ENCODE results near the gene AP1M2. TPM values are rescaled to one million over a fixed set of nuclear protein-coding genes. Genes with fewer than 3 reads are reported as not detected.

The AP1M2 gene
- total RNA-seq, 1 experiment from 2014 or later: 10.1 TPM

DNA sequence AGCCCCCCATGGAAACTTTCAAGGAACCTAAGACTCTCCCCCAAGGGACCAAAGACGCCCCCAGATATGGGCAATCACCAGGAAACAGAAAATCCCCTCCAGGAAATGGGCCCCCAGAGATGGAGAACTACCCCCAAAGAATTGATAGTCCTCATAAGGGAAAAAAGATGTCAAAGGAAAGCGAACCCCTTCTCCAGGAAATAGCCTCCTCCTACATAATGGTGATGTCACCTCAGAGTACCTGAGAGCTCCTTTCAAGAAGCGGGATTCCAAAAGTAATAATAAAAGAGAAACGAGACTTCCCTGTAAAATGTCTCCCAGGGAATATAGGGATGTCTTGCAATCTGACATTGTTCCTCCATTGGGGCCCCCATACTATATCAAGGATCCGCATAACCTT, 19.5 kb downstream of the AP1M2 start:
- CTCF ChIA-PET: no interaction called here
- H3K27ac ChIP-seq (ENCODE audit: low read length): peak overlapping the region; percentile 65
- no TSS peak for BruUV-seq (replicated peaks)

GRCh38 chr19:10566658-10567410, 20.3 kb downstream of the AP1M2 start:
- Histone ChIP-seq H3K4me3 (ENCODE audit: low read depth in 2 of 2, low read length in 2 of 2) (peak overlapping the region; percentile 68 to 69; a peak in 3 of 4 replicates), H3K9me3 (ENCODE audit: control insufficient read depth, insufficient read depth, low read depth, low read length) (no peaks in the 10 kb centered on the region), H3K27ac (ENCODE audit: low read length) (0 out of 2 replicates have a peak overlapping the region, but pooled peaks have one; percentile 51), H3K27me3 (ENCODE audit: control insufficient read depth, insufficient read depth, low read length) (no peaks in the 10 kb centered on the region), H3K36me3 (ENCODE audit: control insufficient read depth, insufficient read depth, low read length) (no peaks in the 10 kb centered on the region; the same call in 1 of the 2 replicates), H3K4me1 (ENCODE audit: control insufficient read depth, insufficient read depth, low read length) (peaks cover 23% of the 10 kb centered on the region)
- ChIA-PET POLR2A (interaction anchor here (0.5 kb wide), 1 partner anchor 1733 kb away, joined by 3 read pairs; no protein-coding TSS in a partner anchor), CTCF (interaction anchor here (0.5 to 0.6 kb wide), 2 partner anchors 28 to 79 kb away, joined by 3 read pairs; no protein-coding TSS in a partner anchor)
- in situ Hi-C loops (cut with HindIII; ENCODE audit: low pct_unique_long_range_greater_than_20kb, low sequenced_read_pairs) (no loop called here), intact Hi-C loops (cut with micrococcal nuclease; ENCODE audit: unreplicated experiment) (loop anchor here (5.0 kb wide), 1 partner anchor 130 kb away; no protein-coding TSS in a partner anchor)
- TF ChIP-seq TCF7L2 (IDR thresholded peaks at IDR 0.05; ENCODE audit: low read depth, low read length) (no peak), POLR2AphosphoS5 (IDR thresholded peaks at IDR 0.05; ENCODE audit: low read depth, low read length) (no peak)
- TF ChIP-seq, protein P1, sequence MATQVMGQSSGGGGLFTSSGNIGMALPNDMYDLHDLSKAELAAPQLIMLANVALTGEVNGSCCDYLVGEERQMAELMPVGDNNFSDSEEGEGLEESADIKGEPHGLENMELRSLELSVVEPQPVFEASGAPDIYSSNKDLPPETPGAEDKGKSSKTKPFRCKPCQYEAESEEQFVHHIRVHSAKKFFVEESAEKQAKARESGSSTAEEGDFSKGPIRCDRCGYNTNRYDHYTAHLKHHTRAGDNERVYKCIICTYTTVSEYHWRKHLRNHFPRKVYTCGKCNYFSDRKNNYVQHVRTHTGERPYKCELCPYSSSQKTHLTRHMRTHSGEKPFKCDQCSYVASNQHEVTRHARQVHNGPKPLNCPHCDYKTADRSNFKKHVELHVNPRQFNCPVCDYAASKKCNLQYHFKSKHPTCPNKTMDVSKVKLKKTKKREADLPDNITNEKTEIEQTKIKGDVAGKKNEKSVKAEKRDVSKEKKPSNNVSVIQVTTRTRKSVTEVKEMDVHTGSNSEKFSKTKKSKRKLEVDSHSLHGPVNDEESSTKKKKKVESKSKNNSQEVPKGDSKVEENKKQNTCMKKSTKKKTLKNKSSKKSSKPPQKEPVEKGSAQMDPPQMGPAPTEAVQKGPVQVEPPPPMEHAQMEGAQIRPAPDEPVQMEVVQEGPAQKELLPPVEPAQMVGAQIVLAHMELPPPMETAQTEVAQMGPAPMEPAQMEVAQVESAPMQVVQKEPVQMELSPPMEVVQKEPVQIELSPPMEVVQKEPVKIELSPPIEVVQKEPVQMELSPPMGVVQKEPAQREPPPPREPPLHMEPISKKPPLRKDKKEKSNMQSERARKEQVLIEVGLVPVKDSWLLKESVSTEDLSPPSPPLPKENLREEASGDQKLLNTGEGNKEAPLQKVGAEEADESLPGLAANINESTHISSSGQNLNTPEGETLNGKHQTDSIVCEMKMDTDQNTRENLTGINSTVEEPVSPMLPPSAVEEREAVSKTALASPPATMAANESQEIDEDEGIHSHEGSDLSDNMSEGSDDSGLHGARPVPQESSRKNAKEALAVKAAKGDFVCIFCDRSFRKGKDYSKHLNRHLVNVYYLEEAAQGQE (IDR thresholded peaks at IDR 0.05; ENCODE audit: insufficient read depth in 1 of 2, low read depth in 2 of 2, low read length in 1 of 2): no peak
- TF ChIP-seq, protein P2, sequence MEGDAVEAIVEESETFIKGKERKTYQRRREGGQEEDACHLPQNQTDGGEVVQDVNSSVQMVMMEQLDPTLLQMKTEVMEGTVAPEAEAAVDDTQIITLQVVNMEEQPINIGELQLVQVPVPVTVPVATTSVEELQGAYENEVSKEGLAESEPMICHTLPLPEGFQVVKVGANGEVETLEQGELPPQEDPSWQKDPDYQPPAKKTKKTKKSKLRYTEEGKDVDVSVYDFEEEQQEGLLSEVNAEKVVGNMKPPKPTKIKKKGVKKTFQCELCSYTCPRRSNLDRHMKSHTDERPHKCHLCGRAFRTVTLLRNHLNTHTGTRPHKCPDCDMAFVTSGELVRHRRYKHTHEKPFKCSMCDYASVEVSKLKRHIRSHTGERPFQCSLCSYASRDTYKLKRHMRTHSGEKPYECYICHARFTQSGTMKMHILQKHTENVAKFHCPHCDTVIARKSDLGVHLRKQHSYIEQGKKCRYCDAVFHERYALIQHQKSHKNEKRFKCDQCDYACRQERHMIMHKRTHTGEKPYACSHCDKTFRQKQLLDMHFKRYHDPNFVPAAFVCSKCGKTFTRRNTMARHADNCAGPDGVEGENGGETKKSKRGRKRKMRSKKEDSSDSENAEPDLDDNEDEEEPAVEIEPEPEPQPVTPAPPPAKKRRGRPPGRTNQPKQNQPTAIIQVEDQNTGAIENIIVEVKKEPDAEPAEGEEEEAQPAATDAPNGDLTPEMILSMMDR (IDR thresholded peaks at IDR 0.05): no peak
- DNase-seq (ENCODE audit: low read depth, low spot score) (no peak), ATAC-seq (no peak)
- BruUV-seq (replicated peaks): no TSS peak

More for the DNA sequence above, 19.5 kb downstream of the AP1M2 start:
- H3K4me3 ChIP-seq (ENCODE audit: low read depth in 2 of 2, low read length in 2 of 2): peak overlapping the region; percentile 60 to 69
- DNase-seq (ENCODE audit: low read depth, low spot score) (no peak), ATAC-seq (no peak)
- no peaks in the 10 kb centered on the region; the same call in 1 of the 2 replicates for H3K36me3 ChIP-seq (ENCODE audit: control insufficient read depth, insufficient read depth, low read length)
- H3K4me1 ChIP-seq (ENCODE audit: control insufficient read depth, insufficient read depth, low read length): peaks cover 23% of the 10 kb centered on the region
- TF ChIP-seq TCF7L2 (IDR thresholded peaks at IDR 0.05; ENCODE audit: low read depth, low read length) (no peak), POLR2AphosphoS5 (IDR thresholded peaks at IDR 0.05; ENCODE audit: low read depth, low read length) (no peak), SIN3A (IDR thresholded peaks at IDR 0.05; ENCODE audit: borderline replicate concordance, insufficient read depth, low read depth, low read length) (no peak)
- TF ChIP-seq, protein P1 (IDR thresholded peaks at IDR 0.05; ENCODE audit: insufficient read depth in 1 of 2, low read depth in 2 of 2, low read length in 1 of 2): no peak
- TF ChIP-seq, protein P2 (IDR thresholded peaks at IDR 0.05): no peak
- intact Hi-C loops (cut with micrococcal nuclease; ENCODE audit: unreplicated experiment): loop anchor here (5.0 kb wide), 1 partner anchor 130 kb away; no protein-coding TSS in a partner anchor
- no peaks in the 10 kb centered on the region for H3K9me3 ChIP-seq (ENCODE audit: control insufficient read depth, insufficient read depth, low read depth, low read length)
- no peaks in the 10 kb centered on the region for H3K27me3 ChIP-seq (ENCODE audit: control insufficient read depth, insufficient read depth, low read length)
- POLR2A ChIA-PET: interaction anchor here (0.9 kb wide), 1 partner anchor 167 kb away, joined by 3 read pairs; no protein-coding TSS in a partner anchor
- in situ Hi-C loops (cut with HindIII; ENCODE audit: low pct_unique_long_range_greater_than_20kb, low sequenced_read_pairs): no loop called here
